HG03342 (cell line): Measurements from ENCODE around the gene NUDT9.
"Not testable (repeated sequence)": the region's sequence is repeated elsewhere in the genome, so short reads cannot be mapped to it uniquely, and the experiment has no call there.

ENCODE experiments used
- ATAC-seq: cut with Tn5 transposase; IDR thresholded peaks from one replicate; pipeline ENCODE4 v1.9.1; 2021; ENCODE audit warnings: mild to moderate bottlenecking, moderate library complexity; ENCODE audit not compliant: unreplicated experiment

The NUDT9 gene

DNA sequence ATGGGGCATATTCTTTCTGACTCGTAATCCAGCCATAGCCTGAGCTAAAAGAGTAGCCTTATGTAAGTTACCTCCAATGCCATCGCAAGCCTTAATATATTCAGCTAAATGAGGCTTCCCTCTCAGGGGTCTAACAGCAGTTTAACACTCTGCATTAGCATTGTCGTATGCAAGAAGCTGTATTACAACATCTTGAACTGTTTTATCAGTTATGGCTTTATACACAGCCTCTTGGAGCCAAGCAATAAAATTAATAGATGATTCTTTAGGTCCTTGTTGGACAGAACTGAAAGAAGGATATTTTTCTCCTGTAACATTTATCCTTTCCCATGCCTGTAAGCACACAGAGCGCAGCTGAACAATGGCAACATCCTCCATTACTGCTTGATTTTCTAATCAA is 15.5 kb upstream of the NUDT9 start:
- ATAC-seq: not testable (repeated sequence)

DNA sequence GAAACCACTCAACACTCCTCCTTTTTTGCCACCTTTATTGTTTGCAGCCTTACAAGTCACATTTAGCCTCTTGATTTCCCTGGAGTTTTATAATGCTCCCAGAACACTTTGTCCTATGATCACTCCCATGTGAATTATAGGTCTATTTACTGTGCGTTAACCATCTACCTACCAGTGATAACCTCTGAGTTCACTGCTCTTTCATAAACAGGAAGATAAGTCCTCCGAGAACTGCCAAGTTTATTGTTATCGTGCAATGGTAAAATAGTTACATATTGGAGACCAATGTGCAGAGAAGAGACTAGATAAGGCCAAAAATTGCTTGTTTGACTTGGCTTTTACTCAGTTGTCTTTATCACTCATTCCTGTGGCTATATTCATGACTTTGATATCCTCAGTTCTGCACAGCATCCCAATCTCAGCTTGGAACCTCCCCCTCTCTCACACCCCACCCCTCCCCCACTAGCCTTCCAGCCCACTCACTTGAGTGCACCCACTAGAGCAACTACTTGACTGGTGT is 12.9 kb upstream of the NUDT9 start:
- no peak for ATAC-seq

DNA sequence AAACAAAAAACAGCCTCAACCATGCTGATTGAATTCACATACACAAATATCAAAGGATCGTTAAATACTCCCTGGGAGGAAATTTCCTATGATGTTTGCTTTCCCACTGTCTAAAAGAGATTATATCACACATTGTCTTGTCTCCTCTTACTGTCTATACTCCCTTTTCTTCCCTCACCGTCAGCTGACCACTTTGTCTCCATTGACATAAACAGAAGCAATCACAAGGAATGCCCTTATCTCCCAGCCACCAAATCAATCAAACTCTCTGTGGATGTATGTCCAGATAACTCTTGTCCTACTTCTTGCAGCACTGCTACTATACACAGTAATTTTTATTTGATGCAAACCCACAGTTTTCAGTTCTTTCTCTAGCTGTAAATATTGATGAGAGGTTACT is 12.2 kb upstream of the NUDT9 start:
- no peak for ATAC-seq

DNA sequence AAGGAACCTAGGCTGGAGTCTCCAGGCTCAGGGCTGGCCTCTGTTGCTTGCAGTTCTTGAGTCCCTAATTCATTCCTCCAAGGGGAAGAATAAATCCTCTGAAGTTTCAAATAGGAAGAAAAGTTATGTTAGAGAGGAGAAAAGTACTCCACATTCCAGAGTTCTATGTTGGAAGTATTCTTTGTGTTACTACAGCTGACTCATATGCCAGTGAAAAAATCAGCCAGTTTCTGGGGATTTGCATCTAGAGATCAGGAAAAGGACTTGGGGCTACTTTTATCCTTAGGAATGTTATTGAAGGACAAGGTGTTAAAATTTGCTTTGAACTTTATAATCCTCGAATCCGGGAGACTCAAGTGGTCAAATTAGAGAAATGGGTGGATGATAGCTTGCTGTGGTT is 11.7 kb upstream of the NUDT9 start:
- ATAC-seq: no peak

DNA sequence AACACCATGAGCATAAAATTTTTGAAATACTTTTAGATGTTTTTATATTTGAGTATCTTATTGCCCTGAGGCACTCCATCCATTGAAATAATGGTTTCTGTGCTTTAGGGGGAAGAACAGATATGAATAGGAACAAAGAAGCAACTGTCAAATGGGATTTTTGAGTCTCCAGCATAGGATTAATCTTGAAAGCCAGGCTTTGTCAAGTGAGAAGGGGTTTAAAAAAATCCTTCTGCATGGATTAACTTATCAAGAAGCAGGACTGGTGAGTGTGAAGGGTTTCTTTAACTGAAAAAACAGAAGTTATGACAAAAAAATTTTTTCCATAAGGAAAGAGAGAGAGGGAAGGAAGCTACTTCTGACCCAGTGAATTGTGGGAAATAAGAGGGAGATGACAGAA is 7.6 kb upstream of the NUDT9 start:
- ATAC-seq: no peak

DNA sequence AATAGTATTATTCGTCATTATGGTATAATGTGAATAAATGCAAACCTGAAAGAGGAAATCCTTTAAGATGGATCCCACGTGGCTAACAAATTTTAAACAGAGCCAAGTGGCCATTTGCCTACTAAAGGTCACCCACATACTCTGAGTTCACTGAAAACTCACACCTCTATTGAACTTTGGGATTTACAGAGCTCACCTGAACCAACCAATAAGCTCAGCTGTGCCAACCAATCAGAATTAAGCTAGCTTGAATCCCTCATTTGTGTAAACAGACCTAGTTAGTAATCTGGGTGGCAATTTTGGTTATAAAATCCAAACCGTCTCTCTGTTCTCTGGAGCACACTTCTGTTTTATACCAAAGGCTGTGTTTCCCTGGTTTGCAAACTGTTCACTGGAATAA is 5.4 kb upstream of the NUDT9 start:
- ATAC-seq: no peak

DNA sequence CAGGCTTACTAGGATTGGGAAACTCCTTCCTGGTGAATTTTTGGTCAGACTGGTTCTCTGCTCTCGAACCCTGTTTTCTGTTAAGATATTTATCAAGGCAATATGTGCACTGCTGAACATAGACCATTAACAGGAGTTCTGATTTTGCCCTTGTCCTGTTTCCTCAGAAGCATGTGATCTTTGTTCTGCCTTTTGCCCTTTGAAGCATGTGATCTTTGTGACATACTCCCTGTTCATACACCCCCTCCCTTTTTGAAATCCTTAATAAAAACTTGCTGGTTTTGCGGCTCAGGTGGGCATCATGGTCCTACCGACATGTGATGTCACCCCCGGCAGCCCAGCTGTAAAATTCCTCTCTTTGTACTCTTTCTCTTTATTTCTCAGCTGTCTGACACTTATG is 4.0 kb upstream of the NUDT9 start:
- ATAC-seq: not testable (repeated sequence)

DNA sequence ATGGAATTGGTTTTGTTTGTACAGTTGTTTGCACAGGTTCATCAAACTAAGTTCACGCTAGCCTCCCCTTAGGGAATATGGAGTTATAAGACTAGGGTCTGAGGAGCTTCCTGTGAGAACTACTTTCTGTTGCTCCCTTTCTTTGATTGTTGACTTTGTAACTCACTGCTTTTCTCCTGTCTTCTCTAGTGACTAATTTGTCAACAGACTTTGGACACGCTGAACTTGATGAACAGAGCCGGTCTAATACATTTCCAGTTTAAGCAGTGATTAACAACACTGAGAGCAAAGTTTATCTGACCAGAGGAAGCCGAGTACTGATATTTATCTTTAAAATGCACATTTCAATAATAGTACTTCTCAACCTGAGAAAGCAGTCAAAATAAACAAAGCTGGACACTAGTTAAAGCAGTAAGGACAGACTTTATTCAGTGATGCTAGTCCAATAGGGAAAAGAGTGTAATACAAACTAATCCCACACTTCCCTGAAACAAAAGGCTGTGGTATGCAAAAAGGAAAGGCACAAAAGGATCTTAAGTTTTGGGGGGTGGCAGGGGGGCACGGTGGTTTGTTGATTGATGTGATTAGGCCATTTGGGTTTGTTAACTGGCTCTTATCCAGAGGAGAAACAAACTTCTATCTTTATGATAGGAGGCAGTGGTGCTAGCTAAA is 2.7 kb upstream of the NUDT9 start:
- no peak for ATAC-seq

DNA sequence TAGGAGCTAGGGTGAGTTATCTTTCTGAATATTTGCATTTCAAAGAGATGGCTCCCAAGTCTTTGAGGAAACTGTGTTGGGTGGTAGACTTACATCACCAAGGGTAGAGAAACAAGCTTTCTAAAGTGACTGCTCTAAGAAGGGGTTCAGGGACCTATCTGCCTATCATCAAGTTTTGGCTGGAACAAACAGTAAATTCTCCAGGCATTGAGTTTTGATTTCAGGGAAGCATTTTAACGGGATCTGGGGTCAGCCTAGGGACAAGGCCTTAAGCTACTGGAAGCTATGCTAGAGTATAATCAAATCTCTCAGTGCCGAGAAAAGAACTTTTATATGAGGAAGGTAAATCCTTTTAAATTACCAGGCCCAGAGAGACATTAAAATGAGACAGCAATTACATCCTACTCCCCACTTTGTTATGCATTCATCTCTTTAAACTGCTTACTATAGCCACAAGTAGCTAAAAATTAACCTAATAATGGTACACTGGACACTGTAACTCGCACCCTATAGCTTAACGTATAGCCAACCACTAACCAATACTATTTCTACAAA is 2.0 kb upstream of the NUDT9 start:
- no peak for ATAC-seq

DNA sequence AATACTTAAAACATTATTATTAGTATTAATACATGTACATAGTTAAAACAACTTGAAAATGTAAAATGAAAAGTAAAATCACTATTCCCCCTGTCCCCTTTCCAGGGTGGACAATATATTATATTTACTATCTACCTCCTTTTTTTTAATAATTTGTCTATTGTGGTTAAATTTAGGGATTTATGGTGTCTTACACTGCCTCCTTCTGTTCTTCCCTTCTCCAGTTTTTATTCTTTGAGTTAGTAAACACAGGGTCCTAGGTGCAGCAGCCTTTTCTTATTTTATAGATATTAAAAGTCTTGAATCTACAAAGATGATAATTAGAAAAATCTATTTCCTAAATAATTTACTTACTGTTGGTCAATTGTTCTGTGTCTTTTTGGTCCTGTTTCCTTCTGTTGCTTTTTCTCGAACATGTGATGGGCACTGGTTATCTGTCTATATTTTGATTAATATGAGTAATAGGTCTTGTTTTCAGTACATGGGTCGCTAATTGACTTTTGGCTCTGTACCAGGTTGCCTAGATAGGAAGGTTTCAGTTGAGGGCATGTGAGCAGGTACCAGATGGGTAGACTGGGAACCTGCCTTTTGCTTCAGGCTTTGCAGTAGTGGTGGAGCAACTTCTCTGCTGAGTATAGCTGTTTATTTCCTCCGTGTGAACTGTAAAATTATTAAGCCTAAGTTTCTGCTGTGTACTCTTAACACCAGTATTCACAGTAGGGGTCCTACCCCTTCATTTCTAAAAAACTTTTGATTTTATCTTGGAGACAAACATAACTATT is 1.1 kb downstream of the NUDT9 start:
- no peak for ATAC-seq

DNA sequence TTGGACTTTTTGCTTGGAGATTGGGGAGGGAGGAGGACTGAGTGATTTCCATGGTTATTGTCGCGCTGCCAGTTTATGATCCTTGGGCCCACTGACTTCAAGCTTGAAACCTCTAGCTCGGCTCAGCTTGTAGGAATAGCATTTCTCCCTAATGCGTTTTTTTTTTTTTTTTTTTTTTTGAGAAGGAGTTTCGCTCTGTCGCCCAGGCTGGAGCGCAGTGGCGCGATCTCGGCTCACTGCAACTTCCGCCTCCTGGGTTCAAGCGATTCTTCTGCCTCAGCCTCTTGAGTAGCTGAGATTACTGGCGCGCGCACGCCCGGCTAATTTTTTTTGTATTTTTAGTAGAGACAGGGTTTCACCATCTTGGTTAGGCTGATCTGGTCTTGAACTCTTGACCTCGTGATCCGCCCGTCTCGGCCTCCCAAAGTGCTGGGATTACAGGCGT is 1.7 kb downstream of the NUDT9 start:
- not testable (repeated sequence) for ATAC-seq

DNA sequence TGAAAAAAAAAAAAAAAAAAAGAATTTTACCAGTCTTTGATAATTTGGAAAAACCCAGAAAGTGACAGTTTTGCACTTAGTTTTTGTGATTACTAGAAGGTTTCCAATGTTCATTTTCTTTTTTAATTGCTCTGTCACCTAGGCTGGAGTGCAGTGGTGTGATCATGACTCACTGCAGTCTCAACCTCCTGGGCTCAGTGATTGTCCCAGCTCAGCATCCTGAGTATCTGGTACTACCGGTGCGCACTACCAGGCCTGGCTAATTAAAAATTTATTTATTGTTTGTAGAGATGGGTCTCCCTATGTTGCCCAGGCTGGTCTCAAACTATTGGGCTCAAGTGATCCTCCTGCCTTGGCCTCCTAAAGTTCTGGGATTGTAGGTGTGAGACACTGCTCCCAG is 3.3 kb downstream of the NUDT9 start:
- ATAC-seq: no peak

DNA sequence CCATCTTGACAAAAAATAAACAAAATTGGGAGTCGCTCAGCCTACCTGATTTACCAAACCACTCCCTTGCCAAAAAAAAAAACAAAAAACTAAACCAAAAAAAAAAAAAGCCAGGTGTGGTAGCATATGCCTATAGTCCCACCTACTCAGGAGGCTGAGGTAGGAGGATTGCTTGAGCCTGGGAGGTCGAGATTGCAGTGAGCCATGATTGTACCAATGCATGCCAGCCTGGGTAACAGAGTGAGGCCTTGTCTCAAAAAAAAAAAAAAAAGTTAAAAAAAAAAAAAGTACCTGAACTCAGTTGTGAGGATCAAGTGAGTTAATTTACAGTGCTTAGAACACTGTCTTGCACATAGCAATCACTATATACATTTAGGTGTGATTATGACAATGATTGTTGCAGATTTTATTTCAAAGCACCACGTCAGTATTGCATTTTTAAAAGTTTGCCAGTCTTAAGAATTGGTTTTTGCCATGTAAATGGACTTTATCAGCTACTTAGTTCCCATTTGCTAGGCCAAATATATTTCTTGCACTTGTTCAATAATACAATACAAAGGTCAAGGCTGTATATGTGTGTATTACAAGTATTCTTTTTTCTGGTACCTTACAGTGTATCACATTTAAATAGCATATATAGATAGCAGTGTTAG is 4.6 kb downstream of the NUDT9 start:
- no peak for ATAC-seq

DNA sequence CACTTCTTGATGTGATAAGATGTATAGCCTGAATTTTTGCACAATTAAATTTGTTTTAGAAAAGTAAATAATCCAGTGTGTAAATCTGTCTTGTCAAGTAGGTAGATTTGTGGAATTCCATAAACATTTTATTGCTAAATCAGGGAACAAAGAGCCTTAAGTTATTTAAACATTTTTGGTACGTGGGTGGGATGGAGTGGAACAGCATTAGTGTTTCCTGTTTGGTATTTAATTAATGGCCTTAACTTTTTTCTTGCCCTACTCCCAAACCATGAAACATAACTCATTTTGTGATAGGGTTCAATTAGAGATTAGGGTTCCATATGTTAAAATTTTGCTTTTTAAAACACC is 5.1 kb downstream of the NUDT9 start:
- no peak for ATAC-seq

DNA sequence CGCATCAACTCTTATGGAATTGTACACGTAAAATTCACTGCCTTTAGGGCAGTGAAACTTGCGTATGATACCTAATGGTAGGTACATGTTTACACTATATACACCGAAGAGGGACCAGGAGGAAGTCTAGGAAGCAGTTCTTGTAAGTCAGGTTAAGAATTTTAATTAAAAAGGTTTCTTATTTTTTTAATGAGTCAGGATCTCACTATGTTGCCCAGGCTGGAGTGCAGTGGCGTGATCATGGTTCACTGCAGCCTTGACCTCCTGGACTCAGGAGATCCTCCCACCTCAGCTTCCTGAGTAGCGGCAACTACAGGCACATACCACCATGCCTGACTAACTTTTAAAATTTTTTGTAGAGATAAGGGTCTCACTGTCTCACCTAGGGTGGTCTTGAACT is 6.6 kb downstream of the NUDT9 start:
- no peak for ATAC-seq

DNA sequence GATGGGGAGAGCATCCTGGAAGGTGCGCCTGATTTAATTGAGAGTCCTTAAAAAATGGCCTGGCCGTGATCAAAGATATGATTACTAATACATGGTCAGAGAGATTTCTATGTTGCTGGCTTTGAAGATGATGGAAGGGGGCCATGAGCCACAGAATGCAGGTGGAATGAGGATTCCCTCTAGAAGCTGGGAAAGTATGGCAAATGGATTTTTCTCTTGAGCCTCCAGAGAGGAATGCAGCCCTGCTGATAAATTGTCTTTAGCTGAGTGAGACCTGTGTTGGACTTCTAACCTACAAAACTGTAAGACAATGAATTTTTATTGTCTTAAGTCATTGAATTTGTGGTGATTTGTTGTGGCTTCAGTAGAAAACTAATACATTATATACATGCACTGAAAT is 7.7 kb downstream of the NUDT9 start:
- no peak for ATAC-seq

DNA sequence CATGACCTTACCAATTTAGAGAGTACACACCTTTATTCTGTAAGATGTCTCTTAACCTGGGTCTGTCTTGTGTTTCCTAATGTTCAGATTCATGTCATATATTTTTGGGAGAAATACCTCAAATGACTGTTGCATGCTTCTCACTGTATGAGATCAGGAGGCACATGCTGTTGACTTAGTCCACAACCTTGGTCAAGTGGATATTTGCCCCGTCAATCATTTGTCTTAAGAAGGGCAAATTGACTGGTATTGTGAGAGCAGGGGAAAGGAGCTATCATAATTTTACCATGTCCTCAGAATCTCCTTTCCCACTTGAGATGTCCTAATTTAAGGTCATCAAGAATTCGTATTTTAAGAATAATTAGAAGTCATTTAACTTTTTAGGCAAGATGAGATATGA is 11.0 kb downstream of the NUDT9 start:
- ATAC-seq: no peak

DNA sequence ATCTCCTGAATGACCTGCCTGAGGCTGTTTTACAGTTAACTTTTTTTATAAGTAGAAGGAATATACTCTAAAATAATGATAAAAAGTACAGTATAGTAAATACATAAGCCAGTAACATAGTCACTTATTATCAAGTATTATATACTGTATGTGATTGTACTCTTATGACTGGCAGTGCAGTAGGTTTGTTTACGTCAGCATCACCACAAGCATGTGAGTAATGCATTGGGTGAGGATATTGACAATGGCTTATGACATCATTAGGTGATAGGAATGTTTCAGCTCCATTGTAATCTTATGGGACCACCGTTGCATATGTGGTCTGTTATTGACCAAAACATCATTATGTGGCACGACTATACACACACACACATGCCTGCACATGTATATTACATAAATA is 20.5 kb downstream of the NUDT9 start:
- ATAC-seq: no peak

DNA sequence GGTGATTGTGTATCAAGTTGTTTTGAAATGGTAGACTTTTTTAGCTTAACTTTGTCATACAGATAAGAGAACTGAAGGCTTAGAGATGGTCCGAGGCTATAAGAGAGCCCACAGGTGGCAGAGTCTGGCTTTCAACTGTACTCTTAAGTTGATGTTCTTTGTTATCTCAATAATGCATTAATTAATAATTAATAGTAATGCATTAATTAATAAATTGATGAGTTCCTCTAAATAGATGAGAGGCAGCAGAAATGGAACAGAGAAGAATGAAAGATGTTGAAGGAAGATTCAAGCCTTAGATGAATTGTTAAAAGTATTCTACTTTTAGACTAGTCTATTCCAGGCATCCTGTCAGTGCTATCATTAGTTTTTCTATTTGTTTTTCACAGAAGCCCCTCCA is 22.4 kb downstream of the NUDT9 start:
- ATAC-seq: no peak

DNA sequence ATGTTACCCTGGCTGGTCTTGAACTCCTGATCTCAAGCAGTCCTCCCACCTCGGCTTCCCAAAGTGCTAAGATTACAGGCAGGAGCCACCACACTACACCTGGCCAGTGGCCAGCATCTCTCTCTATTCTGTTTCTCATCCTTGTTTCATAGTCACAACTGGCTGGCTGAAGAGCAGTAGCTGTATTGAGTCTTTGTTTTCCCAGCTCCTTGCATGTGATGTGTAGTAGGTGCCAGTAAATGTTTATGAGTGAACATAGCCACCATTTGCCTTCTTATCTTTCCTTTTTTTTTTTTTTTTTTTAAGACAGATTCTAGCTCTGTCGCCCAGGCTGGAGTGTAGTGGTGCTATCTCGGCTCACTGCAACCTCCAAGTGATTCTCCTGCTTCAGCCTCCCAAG is 23.6 kb downstream of the NUDT9 start:
- no peak for ATAC-seq

DNA sequence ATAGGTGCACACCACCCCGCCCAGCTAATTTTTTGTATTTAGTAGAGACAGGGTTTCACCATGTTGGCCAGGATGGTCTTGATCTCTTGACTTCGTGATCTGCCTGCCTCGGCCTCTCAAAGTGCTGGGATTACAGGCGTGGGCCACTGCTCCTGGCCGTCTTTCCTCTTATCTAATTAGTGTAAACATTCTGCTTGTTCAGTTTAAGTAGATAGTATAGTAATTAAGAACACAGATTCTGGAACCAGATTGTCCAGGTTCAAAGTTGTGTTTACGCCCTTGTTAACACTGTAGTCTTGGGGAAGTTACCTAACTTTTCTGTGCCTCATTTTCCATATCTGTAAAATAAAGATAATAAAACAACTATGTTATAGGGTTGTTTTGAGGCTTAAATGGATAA is 24.0 kb downstream of the NUDT9 start:
- ATAC-seq: not testable (repeated sequence)

DNA sequence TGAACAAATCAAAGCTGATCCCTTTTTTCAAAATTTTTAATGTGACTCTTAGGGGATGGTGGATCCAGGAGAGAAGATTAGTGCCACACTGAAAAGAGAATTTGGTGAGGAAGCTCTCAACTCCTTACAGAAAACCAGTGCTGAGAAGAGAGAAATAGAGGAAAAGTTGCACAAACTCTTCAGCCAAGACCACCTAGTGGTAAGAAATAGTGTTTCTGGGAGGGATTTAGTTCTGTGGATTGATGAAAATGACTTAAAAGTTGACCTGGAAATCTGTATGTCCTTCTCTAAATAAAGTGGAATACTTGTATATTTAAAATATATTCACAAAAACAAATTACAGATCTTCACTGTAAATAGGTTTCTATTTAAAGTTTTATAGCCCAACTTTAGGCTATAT is 29.2 kb downstream of the NUDT9 start:
- ATAC-seq: no peak
